Mesothelial cell of epicardium (in vitro differentiated cells): ENCODE measurements around the gene USP36. TPM values are rescaled to one million over a fixed set of nuclear protein-coding genes. Genes with fewer than 3 reads are reported as not detected.

Experiments
- DNase-seq, 2 experiments: peaks; one replicate each; pipeline ENCODE4 v3.0.0; 2021; ENCODE audit warnings: low spot score in 2 of 2; ENCODE audit not compliant: unreplicated experiment in 2 of 2
- H3K27ac Mint-ChIP-seq: 2 replicates; pipeline ENCODE4 v1.8.0; 2021; ENCODE audit warnings: mixed read lengths
- H3K27me3 Mint-ChIP-seq: 2 replicates; pipeline ENCODE4 v1.8.0; 2021; ENCODE audit warnings: low read depth, mixed read lengths
- H3K36me3 Mint-ChIP-seq: 2 replicates; pipeline ENCODE4 v1.8.0; 2021; ENCODE audit warnings: mixed read lengths
- H3K4me1 Mint-ChIP-seq: 2 replicates; pipeline ENCODE4 v1.8.0; 2021; ENCODE audit warnings: mixed read lengths
- H3K4me3 Mint-ChIP-seq: 2 replicates; pipeline ENCODE4 v1.8.0; 2021; ENCODE audit warnings: mild to moderate bottlenecking, moderate library complexity, mixed read lengths
- H3K9me3 Mint-ChIP-seq: 2 replicates; pipeline ENCODE4 v1.8.0; 2021; ENCODE audit warnings: mixed read lengths
- total RNA-seq: library from RNA; stranded (reverse); gene quantifications from 3 replicates; pipeline ENCODE4 v1.2.1, GENCODE V29; 2021
- TF ChIP-seq, protein P1 (sequence below): fragments of 200-600 bp; sonication (generic); IDR thresholded peaks from one replicate; pipeline ENCODE4 v1.5.0; 2021; ENCODE audit warnings: antibody characterized with exemption; ENCODE audit not compliant: unreplicated experiment

USP36 gene
- total RNA-seq, 1 donor from 2014 or later: 62.0 TPM

DNA sequence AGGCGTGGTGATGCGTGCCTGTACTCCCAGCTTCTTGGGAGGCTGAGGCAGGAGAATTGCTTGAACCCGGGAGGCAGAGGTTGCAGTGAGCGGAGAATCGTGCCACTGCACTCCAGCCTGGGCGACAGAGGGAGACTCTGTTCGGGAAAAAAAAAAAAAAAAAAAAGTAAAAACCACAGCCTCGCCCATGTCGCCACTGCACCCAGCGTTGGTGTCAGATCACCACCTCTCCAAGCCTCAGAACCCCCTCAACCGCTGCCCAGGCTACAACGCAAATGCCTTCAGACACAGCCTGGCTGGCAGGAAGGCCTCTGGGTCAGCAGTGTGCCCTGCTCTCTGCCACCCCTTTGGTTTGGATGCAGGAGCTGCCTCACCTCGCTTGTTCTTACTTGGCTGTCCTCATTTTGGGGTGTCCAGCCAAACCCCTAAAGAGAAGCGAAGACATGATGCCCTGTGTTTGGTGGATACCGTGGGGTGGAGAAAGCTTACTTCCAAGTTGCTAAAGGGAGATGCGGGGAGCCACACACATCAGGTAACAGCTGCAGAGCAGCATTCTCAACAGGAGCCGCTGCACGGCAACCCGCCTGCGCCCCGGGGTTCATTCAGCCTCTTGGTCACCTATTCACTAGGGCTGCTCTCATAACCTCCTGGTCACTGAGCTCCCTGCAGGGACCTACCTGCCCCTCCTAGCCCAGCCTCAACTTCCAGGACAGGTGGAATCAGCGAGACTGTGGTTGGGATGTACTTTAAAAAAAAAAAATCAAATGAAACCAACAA, 45.6 kb downstream of the USP36 start:
- peaks cover 13% of the 10 kb centered on the region for H3K4me1 Mint-ChIP-seq
- peaks cover 32% of the 10 kb centered on the region for H3K36me3 Mint-ChIP-seq
- H3K27ac Mint-ChIP-seq: no peak overlapping the region
- no peak overlapping the region for H3K4me3 Mint-ChIP-seq
- H3K9me3 Mint-ChIP-seq: no peaks in the 10 kb centered on the region
- DNase-seq: no peak
- H3K27me3 Mint-ChIP-seq: no peaks in the 10 kb centered on the region
- TF ChIP-seq, protein P1, sequence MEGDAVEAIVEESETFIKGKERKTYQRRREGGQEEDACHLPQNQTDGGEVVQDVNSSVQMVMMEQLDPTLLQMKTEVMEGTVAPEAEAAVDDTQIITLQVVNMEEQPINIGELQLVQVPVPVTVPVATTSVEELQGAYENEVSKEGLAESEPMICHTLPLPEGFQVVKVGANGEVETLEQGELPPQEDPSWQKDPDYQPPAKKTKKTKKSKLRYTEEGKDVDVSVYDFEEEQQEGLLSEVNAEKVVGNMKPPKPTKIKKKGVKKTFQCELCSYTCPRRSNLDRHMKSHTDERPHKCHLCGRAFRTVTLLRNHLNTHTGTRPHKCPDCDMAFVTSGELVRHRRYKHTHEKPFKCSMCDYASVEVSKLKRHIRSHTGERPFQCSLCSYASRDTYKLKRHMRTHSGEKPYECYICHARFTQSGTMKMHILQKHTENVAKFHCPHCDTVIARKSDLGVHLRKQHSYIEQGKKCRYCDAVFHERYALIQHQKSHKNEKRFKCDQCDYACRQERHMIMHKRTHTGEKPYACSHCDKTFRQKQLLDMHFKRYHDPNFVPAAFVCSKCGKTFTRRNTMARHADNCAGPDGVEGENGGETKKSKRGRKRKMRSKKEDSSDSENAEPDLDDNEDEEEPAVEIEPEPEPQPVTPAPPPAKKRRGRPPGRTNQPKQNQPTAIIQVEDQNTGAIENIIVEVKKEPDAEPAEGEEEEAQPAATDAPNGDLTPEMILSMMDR: no peak

DNA sequence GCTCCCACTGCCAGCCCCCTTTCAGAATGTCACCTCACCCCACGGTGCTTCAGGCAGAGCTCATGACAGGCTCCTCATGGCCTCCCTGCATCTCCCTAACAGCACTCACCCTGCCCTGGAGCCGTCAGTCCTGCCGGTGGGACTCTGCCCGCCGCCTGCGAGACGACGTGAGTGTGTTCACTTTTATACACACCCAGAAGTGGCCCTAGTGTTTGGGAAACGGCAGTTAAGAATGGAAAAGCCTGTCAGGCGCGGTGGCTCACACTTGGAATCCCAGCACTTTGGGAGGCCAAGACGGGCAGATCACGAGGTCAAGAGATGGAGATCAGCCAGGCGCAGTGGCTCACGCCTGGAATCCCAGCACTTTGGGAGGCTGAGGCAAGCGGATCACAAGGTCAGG, 46.2 kb downstream of the USP36 start:
- H3K9me3 Mint-ChIP-seq: no peaks in the 10 kb centered on the region
- no peak for DNase-seq
- H3K4me1 Mint-ChIP-seq: peaks cover 18% of the 10 kb centered on the region
- H3K27me3 Mint-ChIP-seq: no peaks in the 10 kb centered on the region
- no peak overlapping the region for H3K4me3 Mint-ChIP-seq
- peaks cover 29% of the 10 kb centered on the region for H3K36me3 Mint-ChIP-seq
- TF ChIP-seq, protein P1: no peak
- H3K27ac Mint-ChIP-seq: no peak overlapping the region

DNA sequence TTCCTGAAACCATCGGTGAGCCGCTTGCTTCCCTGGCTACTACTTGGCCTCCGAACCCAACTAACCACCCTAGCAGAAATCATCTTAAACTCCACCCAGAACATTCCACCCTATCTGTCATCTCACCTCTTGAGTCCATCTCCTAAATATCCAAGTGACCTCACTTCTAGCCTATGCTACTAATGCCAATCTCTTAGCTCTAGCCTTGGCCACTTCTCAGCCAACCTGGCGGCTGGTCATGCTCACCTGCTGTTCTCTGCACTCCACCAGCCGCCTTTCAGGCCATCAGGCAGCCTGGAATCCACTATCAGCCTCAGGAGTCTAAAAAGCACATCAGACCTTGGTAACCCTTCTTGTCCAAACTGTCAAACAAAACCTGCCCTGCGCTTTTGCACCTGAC, 46.6 kb downstream of the USP36 start:
- TF ChIP-seq, protein P1: no peak
- no peak for DNase-seq
- Mint-ChIP-seq H3K27ac (no peak overlapping the region), H3K9me3 (no peaks in the 10 kb centered on the region), H3K36me3 (peaks cover 27% of the 10 kb centered on the region), H3K4me3 (no peak overlapping the region), H3K4me1 (peaks cover 18% of the 10 kb centered on the region), H3K27me3 (no peaks in the 10 kb centered on the region)

DNA sequence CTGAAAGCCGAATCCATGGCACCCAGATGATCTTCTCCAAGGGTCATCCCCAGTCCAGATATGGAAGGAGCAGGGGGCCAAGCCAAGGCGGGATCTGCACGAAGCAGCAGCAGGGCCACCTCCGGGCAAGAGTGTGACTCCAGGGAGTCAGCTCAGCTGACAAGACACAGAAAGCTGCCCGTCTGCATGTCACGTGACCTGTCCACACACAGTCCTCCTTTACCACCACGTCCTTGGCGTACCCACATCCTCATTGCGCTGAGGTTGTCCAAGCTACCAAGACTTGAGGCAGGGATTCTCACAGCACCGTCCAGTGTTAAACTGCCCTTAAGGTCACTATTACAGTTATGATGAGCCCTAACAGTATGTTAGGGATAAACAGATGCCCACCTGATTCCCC, 47.2 kb downstream of the USP36 start:
- Mint-ChIP-seq H3K4me3 (no peak overlapping the region), H3K36me3 (peaks cover 22% of the 10 kb centered on the region), H3K4me1 (peaks cover 18% of the 10 kb centered on the region), H3K27ac (no peak overlapping the region), H3K27me3 (no peaks in the 10 kb centered on the region), H3K9me3 (no peaks in the 10 kb centered on the region)
- TF ChIP-seq, protein P1: no peak
- no peak for DNase-seq

DNA sequence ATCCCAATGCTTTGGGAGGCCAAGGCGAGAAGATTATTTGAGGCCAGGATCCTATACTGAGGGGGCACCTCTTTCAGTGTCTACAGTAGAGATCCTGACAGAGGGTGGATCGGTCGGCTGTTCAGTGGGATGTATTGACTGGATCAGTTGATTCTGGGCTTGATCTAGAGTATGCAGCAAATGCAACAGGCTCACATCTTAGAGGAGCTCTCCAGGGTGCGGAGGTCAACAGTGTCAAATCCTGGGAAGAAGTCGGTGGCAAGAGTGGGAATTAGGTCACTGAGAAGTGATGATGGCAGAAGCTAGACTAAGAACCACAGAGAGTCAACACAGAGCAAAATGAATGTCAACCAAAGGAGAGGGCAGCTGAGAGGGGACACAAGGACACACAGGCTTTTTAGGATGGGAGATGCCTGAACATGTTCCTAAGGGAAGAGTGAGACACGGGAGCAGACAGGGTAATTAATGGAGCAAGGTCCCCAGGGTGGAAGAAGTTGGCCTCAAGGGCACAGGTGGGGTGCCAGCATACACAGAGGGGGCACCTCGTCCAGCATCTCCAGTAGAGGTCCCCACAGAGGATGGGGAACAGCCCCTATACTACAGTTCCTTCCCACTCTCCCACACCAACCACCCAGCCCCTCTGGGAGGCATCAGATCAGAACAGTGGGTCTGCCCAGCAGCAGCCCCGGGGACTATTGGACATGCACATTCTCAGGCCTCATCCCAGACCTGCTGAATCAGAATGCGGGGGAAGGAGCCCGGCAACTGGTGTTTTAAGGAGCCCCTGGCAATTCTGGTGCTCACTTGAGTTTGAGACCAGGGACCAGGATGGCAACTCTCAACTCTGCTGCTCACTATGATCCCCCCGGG, 48.5 kb downstream of the USP36 start:
- H3K4me1 Mint-ChIP-seq: peaks cover 18% of the 10 kb centered on the region
- peak overlapping the region; percentile 80 for H3K27ac Mint-ChIP-seq
- TF ChIP-seq, protein P1: no peak
- H3K9me3 Mint-ChIP-seq: no peaks in the 10 kb centered on the region
- H3K27me3 Mint-ChIP-seq: no peaks in the 10 kb centered on the region
- peaks cover 22% of the 10 kb centered on the region for H3K36me3 Mint-ChIP-seq
- no peak overlapping the region for H3K4me3 Mint-ChIP-seq
- no peak for DNase-seq
